GM18517 (cell line): ENCODE data around the gene POF1B.
"Not testable (repeated sequence)": the region's sequence is repeated elsewhere in the genome, so short reads cannot be mapped to it uniquely, and the experiment has no call there.

Experiments used
- ATAC-seq: cut with Tn5 transposase; IDR thresholded peaks from one replicate; pipeline ENCODE4 v1.9.1; 2021; ENCODE audit warnings: mild to moderate bottlenecking, moderate library complexity; ENCODE audit not compliant: unreplicated experiment

Gene POF1B

GRCh38 chrX:85379174-85379907 lies at the start of gene POF1B:
POF1B (minus strand) TSS chrX:85379665; CDS start chrX:85379454, 211 bp downstream.
- ATAC-seq, result no peak

GRCh38 chrX:85429066-85429465 lies 49.6 kb upstream of the POF1B start:
- ATAC-seq, result no peak

- no peak for ATAC-seq
These were observed 39.8 kb upstream of the POF1B start for GRCh38 chrX:85419293-85419692.

- ATAC-seq, result no peak
These were observed 12.4 kb upstream of the POF1B start for GRCh38 chrX:85391878-85392238.

GRCh38 chrX:85391185-85391877 lies 11.9 kb upstream of the POF1B start:
- no peak for ATAC-seq

GRCh38 chrX:85381602-85382001 lies 2.1 kb upstream of the POF1B start:
- no peak for ATAC-seq

GRCh38 chrX:85378461-85378860 lies 1.0 kb downstream of the POF1B start:
- ATAC-seq, result no peak

- ATAC-seq, result no peak
These were observed 4.1 kb downstream of the POF1B start for GRCh38 chrX:85375333-85375738.

- no peak for ATAC-seq
These were observed 14.0 kb downstream of the POF1B start for GRCh38 chrX:85365370-85365995.

- ATAC-seq, result no peak
These were observed 20.4 kb downstream of the POF1B start for GRCh38 chrX:85359051-85359450.

GRCh38 chrX:85345523-85345922 lies 33.9 kb downstream of the POF1B start:
- ATAC-seq, result no peak

GRCh38 chrX:85327060-85327333 lies 52.5 kb downstream of the POF1B start:
- ATAC-seq, result no peak

GRCh38 chrX:85326234-85327059 lies 53.0 kb downstream of the POF1B start:
- no peak for ATAC-seq

- ATAC-seq, result not testable (repeated sequence)
These were observed 68.1 kb downstream of the POF1B start for GRCh38 chrX:85311348-85311747.

GRCh38 chrX:85309717-85310116 lies 69.7 kb downstream of the POF1B start:
- no peak for ATAC-seq

GRCh38 chrX:85303544-85303943 lies 75.9 kb downstream of the POF1B start:
- ATAC-seq, result peak; percentile 74

GRCh38 chrX:85288992-85289723 lies 90.3 kb downstream of the POF1B start:
- ATAC-seq, result no peak

- not testable (repeated sequence) for ATAC-seq
These were observed 94.2 kb downstream of the POF1B start for GRCh38 chrX:85285286-85285685.

GRCh38 chrX:85244450-85245211 lies 134.8 kb downstream of the POF1B start:
- peak; percentile 20 for ATAC-seq
